Endothelial cell of umbilical vein (primary cell): ENCODE measurements around the gene SMOC2. TPM values are rescaled to one million over a fixed set of nuclear protein-coding genes. Genes with fewer than 3 reads are reported as not detected.

ENCODE experiments used
- BruUV-seq: library from RNA; stranded (reverse); fragments of 400-500 nt; replicated peaks from 2 replicates; lab custom pipeline; 2021; lab: Mats Ljungman, UMichigan
- CTCF ChIA-PET: fragments of 300-600, 350-600 bp; sonication (Branson Sonifier 250); formaldehyde crosslinking; loops from one replicate; lab custom pipeline; 2021; ENCODE audit warnings: antibody characterized with exemption, inconsistent platforms; lab: Charles Lee
- POLR2A ChIA-PET: fragments of 300-600, 350-600 bp; sonication (Branson Sonifier 250); formaldehyde crosslinking; loops from one replicate; lab custom pipeline; 2021; ENCODE audit warnings: antibody characterized with exemption, inconsistent platforms; lab: Charles Lee
- DNase-seq: peaks from one replicate; pipeline ENCODE4 v3.0.0-alpha.2; 2011; ENCODE audit warnings: low read depth, low spot score
- FAIRE-seq: peaks from 2 replicates; lab custom pipeline; 2011; peaks lifted over from hg19 to GRCh38; lab: Jason Lieb, UNC
- H2AFZ ChIP-seq: 2 replicates; pipeline ENCODE4 v1.6.0; 2012; ENCODE audit warnings: low read depth, low read length, control low read depth, inconsistent platforms
- H3K27ac ChIP-seq: 2 replicates; pipeline ENCODE4 v1.5.1; 2011; ENCODE audit warnings: low read depth, mild to moderate bottlenecking, control low read depth, low read length, moderate library complexity; ENCODE audit not compliant: insufficient read depth
- H3K27me3 ChIP-seq, 2 experiments: 2 replicates each; pipeline versions ENCODE4 v1.6.0 to v1.6.1; 2011; ENCODE audit warnings: low read length in 2 of 2, mixed read lengths in 1 of 2; ENCODE audit not compliant: control insufficient read depth in 2 of 2, insufficient read depth in 2 of 2
- H3K36me3 ChIP-seq, 2 experiments: 2 replicates in 1 of 2; 3 replicates in 1 of 2; pipeline ENCODE4 v1.5.1; 2011; ENCODE audit warnings: low read length in 2 of 2, mild to moderate bottlenecking in 1 of 2, moderate library complexity in 1 of 2; ENCODE audit not compliant: control insufficient read depth in 2 of 2, insufficient read depth in 2 of 2; ENCODE audit errors: extremely low read depth in 1 of 2
- H3K4me1 ChIP-seq: 3 replicates; pipeline ENCODE4 v1.5.1; 2011; ENCODE audit warnings: mild to moderate bottlenecking, low read length; ENCODE audit not compliant: control insufficient read depth, insufficient read depth; ENCODE audit errors: extremely low read depth
- H3K4me2 ChIP-seq: 2 replicates; pipeline ENCODE4 v1.6.1; 2011; ENCODE audit warnings: low read length, control low read depth, mixed read lengths; ENCODE audit not compliant: insufficient read depth
- H3K4me3 ChIP-seq, 3 experiments: fragments of 200-600 bp in 1 of 3; sonication (generic), shearing (Covaris generic) in 1 of 3; replicated peaks in 1 of 3; 2 replicates each; pipeline ENCODE4 v1.5.1; 2011 to 2016; ENCODE audit warnings: control low read depth in 3 of 3, low read length in 3 of 3, mild to moderate bottlenecking in 2 of 3, inconsistent platforms in 1 of 3, low read depth in 1 of 3, moderate library complexity in 1 of 3; ENCODE audit not compliant: insufficient read depth in 1 of 3
- H3K79me2 ChIP-seq: 2 replicates; pipeline ENCODE4 v1.6.0; 2012; ENCODE audit warnings: low read length, inconsistent platforms; ENCODE audit not compliant: control insufficient read depth, insufficient read depth
- H3K9ac ChIP-seq: replicated peaks from 2 replicates; pipeline ENCODE3; 2011; ENCODE audit warnings: low read length, control low read depth; ENCODE audit not compliant: insufficient read depth; ENCODE audit errors: extremely low read depth
- H3K9me1 ChIP-seq: replicated peaks from 3 replicates; pipeline ENCODE4 v1.6.0; 2011; ENCODE audit warnings: mild to moderate bottlenecking, low read length; ENCODE audit not compliant: control insufficient read depth, insufficient read depth; ENCODE audit errors: extremely low read depth
- H3K9me3 ChIP-seq: replicated peaks from 2 replicates; pipeline ENCODE4 v1.5.1; 2012; ENCODE audit warnings: low read length, inconsistent platforms; ENCODE audit not compliant: control insufficient read depth, insufficient read depth
- H4K20me1 ChIP-seq: replicated peaks from 2 replicates; pipeline ENCODE3; 2011; ENCODE audit warnings: mild to moderate bottlenecking, low read length; ENCODE audit not compliant: control insufficient read depth, insufficient read depth; ENCODE audit errors: extremely low read depth
- CTCF ChIP-seq, 2 donors: IDR thresholded peaks; 1 replicate in 1 of 2; 2 replicates in 1 of 2; pipeline ENCODE4 v1.5.1; 2011; ENCODE audit warnings: low read length in 2 of 2, mild to moderate bottlenecking in 2 of 2, moderate library complexity in 2 of 2, control low read depth in 1 of 2, inconsistent platforms in 1 of 2, low read depth in 1 of 2; ENCODE audit not compliant: insufficient read depth in 1 of 2; ENCODE audit errors: extremely low read depth in 1 of 2
- EZH2 ChIP-seq: IDR thresholded peaks from 2 replicates; pipeline ENCODE4 v1.6.1; 2012; ENCODE audit warnings: borderline replicate concordance, low read depth, mild to moderate bottlenecking, moderate library complexity, low read length, inconsistent platforms; ENCODE audit not compliant: severe bottlenecking
- FOS ChIP-seq: IDR thresholded peaks from 2 replicates; pipeline ENCODE4 v1.6.1; 2011; ENCODE audit warnings: mild to moderate bottlenecking, low read length, moderate library complexity, borderline replicate concordance; ENCODE audit not compliant: insufficient read depth
- GATA2 ChIP-seq: IDR thresholded peaks from 2 replicates; pipeline ENCODE4 v1.7.0; 2011; ENCODE audit warnings: low read depth, mild to moderate bottlenecking, moderate library complexity, mixed read lengths, low read length; ENCODE audit not compliant: insufficient read length, insufficient read depth
- JUN ChIP-seq: IDR thresholded peaks from 2 replicates; pipeline ENCODE4 v1.6.1; 2011; ENCODE audit warnings: borderline replicate concordance, low read depth; ENCODE audit not compliant: insufficient read length, insufficient read depth
- MAX ChIP-seq: IDR thresholded peaks from 2 replicates; pipeline ENCODE4 v1.6.1; 2011; ENCODE audit not compliant: insufficient read depth, insufficient read length
- MYC ChIP-seq: IDR thresholded peaks from one replicate; pipeline ENCODE4 v1.6.1; 2011; ENCODE audit warnings: mild to moderate bottlenecking, low read depth, low read length
- POLR2A ChIP-seq: IDR thresholded peaks from 2 replicates; pipeline ENCODE4 v1.6.1; 2012; ENCODE audit warnings: low read depth, mild to moderate bottlenecking, control low read depth, low read length
- POLR2AphosphoS5 ChIP-seq: IDR thresholded peaks from 2 replicates; pipeline ENCODE4 v1.6.1; 2012; ENCODE audit warnings: low read depth, mild to moderate bottlenecking, control low read depth, low read length, moderate library complexity; ENCODE audit not compliant: insufficient read depth
- dilution Hi-C: fragments of 300-500 bp; cut with MboI; formaldehyde crosslinking; loops from one replicate; pipeline ENCODE4 v1.15.0; 2019; ENCODE audit warnings: low sequenced_read_pairs; ENCODE audit not compliant: extremely low pct_ligation_motif_present
- intact Hi-C: fragments of 100-400 bp; cut with micrococcal nuclease; formaldehyde crosslinking; loops from one replicate; pipeline ENCODE4 v1.10.0; 2022
- polyA plus RNA-seq, 4 experiments: library from polyadenylated mRNA; depleted of rRNA in 3 of 4; stranded (reverse) in 3 of 4; unstranded in 1 of 4; fragments of >200 nt; gene quantifications; 2 replicates each; pipeline versions ENCODE4 v1.2.1 to v1.2.3, GENCODE V29; 2011 to 2012; ENCODE audit warnings: missing spikeins in 1 of 4
- total RNA-seq: library from RNA; stranded (reverse); gene quantifications from 2 replicates; pipeline ENCODE4 v1.2.3, GENCODE V29; 2021

The SMOC2 gene
- total and polyA plus RNA-seq, 2 donors (not counting 3 experiments of a cell fraction or from before 2014, with no cell fraction given) = not detected

GRCh38 chr6:168691774-168692173 lies 250.8 kb downstream of the SMOC2 start:
- no TSS peak for BruUV-seq
- Histone ChIP-seq H3K9ac (no peak overlapping the region), H3K9me3 (peaks cover 1% of the 10 kb centered on the region), H2AFZ (no peak overlapping the region), H3K36me3 (no peaks in the 10 kb centered on the region), H3K4me3 (no peak overlapping the region), H3K9me1 (no peaks in the 10 kb centered on the region), H3K79me2 (no peaks in the 10 kb centered on the region), H3K4me2 (no peak overlapping the region), H3K27ac (no peak overlapping the region), H3K4me1 (no peaks in the 10 kb centered on the region), H3K27me3 (no peaks in the 10 kb centered on the region), H4K20me1 (no peaks in the 10 kb centered on the region)
- ChIA-PET POLR2A (no interaction called here), CTCF (no interaction called here)
- TF ChIP-seq MYC (no peak), GATA2 (no peak), FOS (no peak), EZH2 (no peak), CTCF (IDR thresholded peaks at IDR 0.05; ENCODE audit: extremely low read depth in 1 of 2, insufficient read depth in 1 of 2, low read depth in 1 of 2, low read length in 2 of 2) (no peak), POLR2A (no peak), POLR2AphosphoS5 (no peak), MAX (no peak), JUN (no peak)
- dilution Hi-C loops (no loop called here), intact Hi-C loops (no loop called here)
- no peak for DNase-seq
- FAIRE-seq = no peak
